DMS 273 (cell line): Measurements from ENCODE around the gene FRMD1.
"Not testable (repeated sequence)": the region's sequence is repeated elsewhere in the genome, so short reads cannot be mapped to it uniquely, and the experiment has no call there.

Experiments used
- DNase-seq: peaks from one replicate; lab custom pipeline; 2025; ENCODE audit not compliant: unreplicated experiment; lab: John Stamatoyannopoulos, UW

FRMD1 gene

GRCh38 chr6:168080393-168081077 lies 1.5 kb upstream of the FRMD1 start:
- no peak for DNase-seq

- no peak for DNase-seq
These were observed 653 bp downstream of the FRMD1 start for GRCh38 chr6:168078175-168078942.

DNA sequence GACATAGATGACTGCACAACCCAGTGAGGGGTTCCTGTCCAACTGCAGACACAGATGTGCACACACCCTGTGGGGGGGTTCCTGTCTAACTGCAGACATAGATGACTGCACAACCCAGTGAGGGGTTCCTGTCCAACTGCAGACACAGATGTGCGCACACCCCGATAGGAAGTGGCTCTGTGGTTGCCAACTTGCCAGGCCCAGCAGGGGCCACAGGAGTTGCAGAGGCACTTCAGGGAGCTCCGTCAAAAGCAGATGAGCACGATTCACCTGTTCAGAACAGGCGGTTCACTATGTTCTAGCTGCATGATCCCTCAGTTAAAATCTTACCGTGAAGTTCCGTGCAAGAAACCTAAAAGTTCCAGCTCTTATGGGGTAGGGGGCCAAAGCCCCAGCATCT lies 1.6 kb downstream of the FRMD1 start:
- not testable (repeated sequence) for DNase-seq

- no peak for DNase-seq
These were observed 3.2 kb downstream of the FRMD1 start for GRCh38 chr6:168075787-168076202.

- DNase-seq = no peak
These were observed 3.8 kb downstream of the FRMD1 start for GRCh38 chr6:168075216-168075615.

- DNase-seq = no peak
These were observed 4.9 kb downstream of the FRMD1 start for GRCh38 chr6:168073937-168074730.

DNA sequence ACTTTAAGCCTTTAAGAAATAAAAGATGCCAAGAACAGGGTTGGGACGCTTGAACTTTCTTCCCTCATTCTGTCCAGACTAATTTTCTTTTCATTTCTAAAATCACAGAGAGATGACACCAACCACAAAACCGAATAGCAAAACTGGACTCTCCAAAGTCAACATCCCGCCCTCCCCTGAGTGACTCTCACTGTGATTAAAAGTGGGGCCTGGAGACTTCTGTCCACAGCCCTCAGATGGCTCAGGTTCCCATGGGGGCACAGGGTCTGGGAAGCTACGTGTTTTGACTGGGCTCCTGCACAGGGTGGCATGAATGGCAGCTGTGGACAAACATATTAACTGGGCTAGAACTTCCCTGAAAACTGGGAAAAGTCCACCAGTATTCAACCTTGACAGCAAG lies 6.3 kb downstream of the FRMD1 start:
- no peak for DNase-seq

DNA sequence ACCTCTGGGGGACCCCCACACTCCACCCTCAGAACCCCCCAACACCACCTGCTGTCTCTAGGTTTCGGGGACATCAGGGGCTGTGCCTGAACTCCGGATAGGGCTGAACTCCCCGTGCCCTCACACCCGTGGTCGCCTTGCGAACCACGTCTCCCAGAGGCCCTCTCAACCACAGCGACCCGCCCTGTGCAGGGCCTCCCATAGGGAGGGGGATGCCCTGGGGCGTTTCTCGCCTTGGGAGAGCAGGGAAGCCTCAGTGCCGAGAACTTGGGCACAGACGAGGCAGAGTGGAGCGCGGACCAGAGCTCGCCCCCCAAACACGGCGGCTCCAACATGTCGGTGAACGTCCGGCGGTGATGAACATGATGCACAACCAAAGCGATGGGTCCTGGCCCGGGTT lies 6.8 kb downstream of the FRMD1 start:
- DNase-seq = no peak

DNA sequence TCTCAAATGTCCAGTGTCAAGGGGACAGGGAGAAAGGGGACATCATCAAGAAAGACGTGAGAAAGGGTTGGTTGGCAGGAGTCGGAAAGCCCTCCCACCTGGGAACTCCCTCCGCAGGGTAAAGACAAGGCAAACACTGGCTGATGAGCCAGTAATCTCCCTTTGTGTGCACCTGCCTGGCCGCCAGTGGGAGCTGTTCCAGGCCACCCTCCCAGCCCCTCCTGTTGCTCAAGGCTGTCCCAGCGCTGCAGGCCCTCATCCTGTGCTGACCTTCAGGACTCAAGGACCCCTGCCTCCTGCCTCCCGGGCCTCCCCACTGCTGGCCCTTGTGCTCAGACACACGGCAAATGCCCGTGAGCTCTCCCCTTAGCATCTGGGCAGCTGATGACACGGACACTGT lies 7.4 kb downstream of the FRMD1 start:
- DNase-seq = no peak

GRCh38 chr6:168070804-168071203 lies 8.2 kb downstream of the FRMD1 start:
- no peak for DNase-seq

- no peak for DNase-seq
These were observed 11.8 kb downstream of the FRMD1 start for GRCh38 chr6:168067081-168067759.

- no peak for DNase-seq
These were observed 14.7 kb downstream of the FRMD1 start for GRCh38 chr6:168064226-168064807.

DNA sequence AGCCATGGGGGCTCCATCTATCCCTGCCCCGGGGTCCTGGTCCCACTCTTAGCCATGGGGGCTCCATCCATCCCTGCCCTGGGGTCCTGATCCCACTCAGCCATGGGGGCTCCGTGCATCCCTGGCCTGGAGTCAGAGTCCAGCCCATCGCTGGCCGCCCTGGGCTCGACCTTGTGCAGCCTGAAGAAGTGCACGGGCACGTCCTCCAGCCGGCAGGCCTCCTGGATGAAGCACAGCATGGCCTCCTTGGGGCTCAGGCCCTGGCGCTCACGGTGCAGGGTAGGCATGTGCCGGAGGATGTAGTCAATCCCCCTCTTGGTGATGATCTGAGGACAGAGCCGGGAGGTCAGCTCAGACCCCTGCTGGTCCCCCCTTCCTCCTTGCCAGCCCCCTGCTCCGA lies 15.6 kb downstream of the FRMD1 start:
- DNase-seq = no peak

GRCh38 chr6:168062346-168063289 lies 16.4 kb downstream of the FRMD1 start:
- no peak for DNase-seq

GRCh38 chr6:168061269-168062210 lies 17.5 kb downstream of the FRMD1 start:
- DNase-seq = no peak

DNA sequence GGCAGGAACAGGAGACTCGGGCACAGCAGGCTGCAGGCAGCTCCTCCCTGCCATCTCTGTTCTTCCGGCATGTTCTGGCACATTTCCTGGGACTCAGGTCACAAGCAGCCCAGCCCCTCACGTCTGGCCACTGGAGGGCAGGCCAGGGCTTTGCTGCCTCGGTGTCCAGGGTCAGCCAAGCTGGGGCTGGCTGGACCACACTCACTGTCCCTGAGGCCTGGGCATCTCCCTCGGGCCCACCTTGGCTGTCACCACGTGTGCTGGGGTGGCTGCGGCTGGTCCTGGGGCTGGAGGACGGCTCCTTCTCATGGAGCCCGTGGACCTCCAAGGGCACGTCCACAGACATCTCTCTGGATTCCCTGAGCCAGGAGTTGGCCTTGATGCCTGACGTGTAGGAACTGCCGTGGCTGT lies 18.5 kb downstream of the FRMD1 start:
- peak; percentile 42 for DNase-seq

- DNase-seq = no peak
These were observed 20.1 kb downstream of the FRMD1 start for GRCh38 chr6:168058691-168059551.

- DNase-seq = no peak
These were observed 21.2 kb downstream of the FRMD1 start for GRCh38 chr6:168057836-168058235.
